HG02938 (cell line): Measurements from ENCODE around the gene UGT2B7.
A peak's percentile ranks its signal among the peaks of the same experiment; 100 is the strongest.
"Not testable (repeated sequence)": the region's sequence is repeated elsewhere in the genome, so short reads cannot be mapped to it uniquely, and the experiment has no call there.

ENCODE experiments used
- ATAC-seq: cut with Tn5 transposase; IDR thresholded peaks from one replicate; pipeline ENCODE4 v1.9.1; 2021; ENCODE audit warnings: mild to moderate bottlenecking, moderate library complexity; ENCODE audit not compliant: unreplicated experiment

UGT2B7 gene

DNA sequence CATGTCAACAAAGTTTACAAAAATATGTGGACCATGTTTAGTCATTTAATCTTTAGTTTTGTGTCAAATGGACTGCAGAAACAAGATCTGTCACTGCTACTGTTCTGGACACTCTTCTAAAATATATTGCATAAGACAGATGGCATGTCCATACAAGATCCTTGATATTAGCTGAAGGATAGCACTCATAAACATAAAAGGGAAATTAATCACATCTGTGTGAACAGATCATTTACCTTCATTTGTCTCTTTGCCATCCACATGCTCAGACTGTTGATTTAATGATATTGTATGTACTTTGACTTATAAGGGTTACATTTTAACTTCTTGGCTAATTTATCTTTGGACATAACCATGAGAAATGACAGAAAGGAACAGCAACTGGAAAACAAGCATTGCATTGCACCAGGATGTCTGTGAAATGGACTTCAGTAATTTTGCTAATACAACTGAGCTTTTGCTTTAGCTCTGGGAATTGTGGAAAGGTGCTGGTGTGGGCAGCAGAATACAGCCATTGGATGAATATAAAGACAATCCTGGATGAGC, at the start of gene UGT2B7:
Gene UGT2B7 (plus strand): TSS at position 364 of the 546 bp plus-strand sequence. CDS start 47 bp downstream, at position 411.
- ATAC-seq: no peak

GRCh38 chr4:69049860-69050259, 46.4 kb upstream of the UGT2B7 start:
- no peak for ATAC-seq

DNA sequence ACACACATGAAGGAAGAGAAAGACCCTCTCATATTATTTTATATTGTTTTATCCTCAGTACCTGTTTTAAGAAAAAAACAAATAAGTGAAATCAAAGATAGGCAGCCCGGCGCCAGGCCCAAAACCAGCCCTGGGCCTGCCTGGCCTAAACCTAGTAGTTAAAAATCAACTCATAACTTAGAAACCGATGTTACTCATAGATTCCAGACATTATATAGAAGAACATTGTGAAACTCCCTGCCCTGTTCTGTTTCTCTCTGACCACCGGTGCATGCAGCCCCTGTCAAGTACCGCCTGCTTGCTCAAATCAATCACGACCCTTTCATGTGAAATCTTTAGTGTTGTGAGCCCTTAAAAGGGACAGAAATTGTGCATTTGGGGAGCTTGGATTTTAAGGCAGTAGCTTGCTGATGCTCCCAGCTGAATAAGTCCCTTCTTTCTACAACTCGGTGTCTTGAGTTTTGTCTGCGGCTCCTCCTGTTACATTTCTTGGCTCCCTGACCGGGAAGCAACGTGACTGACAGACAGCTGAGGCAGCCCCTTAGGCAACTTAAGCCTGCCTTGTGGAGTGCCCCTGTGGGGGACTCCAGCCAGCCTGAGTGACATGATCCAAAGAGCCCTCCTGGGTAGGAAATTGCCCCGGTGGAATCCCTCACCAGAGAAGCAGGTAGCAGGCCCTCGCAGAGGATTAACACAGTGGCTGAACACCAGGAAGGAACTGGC, 45.3 kb upstream of the UGT2B7 start:
- not testable (repeated sequence) for ATAC-seq

DNA sequence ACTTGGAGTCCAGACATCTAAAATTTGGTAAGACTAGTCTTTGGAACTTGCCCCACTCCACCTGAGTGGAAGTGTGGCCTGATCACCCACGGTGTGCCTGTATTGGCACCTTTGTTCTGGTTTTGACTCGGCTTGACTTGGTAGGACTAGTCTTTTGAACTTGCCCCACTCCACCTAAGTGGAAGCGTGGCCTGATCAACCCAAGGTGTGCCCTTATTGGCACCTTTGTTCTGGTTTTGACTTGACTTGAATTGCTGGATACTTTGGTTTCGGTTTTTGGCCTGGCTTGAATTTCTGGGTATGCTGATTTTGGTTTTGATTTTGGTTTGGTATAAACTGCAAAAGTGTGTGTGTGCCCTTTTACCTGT, 44.7 kb upstream of the UGT2B7 start:
- ATAC-seq: no peak

- not testable (repeated sequence) for ATAC-seq
Measured at GRCh38 chr4:69053309-69053885, 42.9 kb upstream of the UGT2B7 start.

GRCh38 chr4:69054033-69054432, 42.2 kb upstream of the UGT2B7 start:
- ATAC-seq: not testable (repeated sequence)

DNA sequence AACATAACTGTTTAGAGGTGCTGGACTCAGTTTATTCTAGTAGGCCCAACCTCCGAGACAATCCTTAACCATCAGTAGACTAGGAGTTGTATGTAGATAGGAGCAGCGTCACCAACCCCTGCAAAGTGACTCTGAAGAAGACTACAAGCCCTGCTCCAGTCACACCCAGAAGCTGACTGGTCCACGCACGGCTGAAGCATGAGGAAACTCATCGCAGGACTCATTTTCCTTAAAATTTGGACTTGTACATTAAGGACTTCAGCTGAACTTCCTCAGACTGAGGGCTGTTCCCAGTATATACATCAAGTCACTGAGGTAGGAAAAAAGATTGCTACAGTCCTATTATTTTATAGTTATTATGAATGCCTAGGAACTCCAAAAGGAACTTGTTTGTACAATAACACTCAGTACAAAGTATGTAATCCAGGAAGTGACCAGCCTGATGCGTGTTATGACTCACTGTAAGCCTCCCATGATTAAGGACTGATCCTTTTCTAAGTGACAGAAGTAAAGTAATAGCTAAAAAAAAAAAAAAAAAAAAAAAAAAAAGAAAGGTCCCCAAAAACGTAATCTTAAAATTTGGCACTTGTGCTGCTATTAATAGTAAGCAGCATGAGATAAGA, 41.6 kb upstream of the UGT2B7 start:
- ATAC-seq: peak; percentile 43

GRCh38 chr4:69056150-69056549, 40.1 kb upstream of the UGT2B7 start:
- no peak for ATAC-seq

DNA sequence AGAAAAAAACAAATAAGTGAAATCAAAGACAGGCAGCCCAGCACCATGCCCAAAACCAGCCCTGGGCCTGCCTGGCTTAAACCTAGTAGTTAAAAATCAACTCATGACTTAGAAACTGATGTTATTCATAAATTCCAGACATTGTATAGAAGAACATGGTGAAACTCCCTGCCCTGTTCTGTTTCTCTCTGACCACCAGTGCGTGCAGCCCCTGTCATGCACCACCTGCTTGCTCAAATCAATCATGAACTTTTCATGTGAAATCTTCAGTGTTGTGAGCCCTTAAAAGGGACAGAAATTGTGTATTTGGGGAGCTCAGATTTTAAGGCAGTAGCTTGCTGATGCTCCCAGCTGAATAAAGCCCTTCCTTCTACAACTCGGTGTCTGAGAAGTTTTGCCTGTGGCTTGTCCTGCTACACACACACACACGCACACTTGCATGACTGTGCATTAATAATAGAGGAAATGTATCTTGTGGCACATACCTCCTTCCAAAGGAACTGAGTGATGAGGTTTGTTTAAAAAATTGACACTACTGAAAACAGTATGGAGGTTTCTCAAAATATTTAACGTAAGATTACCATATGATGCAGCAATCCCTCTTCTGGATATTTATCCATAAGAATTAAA, 39.2 kb upstream of the UGT2B7 start:
- no peak for ATAC-seq

DNA sequence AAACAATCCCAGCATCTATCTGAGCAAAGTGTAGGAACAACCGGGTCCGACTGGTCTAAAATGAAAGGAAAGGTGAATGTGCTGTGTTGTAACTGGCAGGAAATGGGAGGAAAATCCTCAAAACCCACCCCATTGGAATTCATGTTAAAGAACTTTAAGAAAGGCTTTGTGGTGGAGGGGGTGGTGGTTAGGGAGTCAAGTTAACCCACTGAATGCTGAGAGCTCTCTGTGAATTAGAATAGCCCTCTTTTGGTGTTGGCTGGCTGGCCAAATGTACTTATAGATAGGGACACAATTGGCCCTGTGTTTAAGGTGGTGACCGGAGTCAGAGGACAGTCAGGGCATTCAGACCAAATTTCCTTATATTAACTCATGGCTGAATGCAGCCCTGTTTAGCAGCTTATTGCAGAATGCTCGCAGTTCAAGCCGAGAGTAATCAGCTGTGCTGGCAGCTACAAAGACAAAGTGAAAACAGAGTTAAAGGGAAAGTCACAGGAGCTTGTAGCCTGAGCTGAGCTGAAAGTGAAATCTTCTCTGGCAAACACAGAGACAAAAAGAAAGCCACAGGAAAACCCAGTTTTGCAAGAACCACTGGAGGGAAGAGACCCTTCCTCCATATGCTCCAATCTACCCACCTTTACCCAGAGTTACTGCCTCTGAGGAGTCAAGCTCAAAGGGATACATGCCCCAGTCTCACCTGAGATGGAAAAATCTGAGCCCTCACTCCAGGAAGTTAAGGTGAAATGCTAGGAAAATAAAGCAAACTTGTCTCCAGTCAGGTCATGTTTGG, 38.5 kb upstream of the UGT2B7 start:
- ATAC-seq: peak; percentile 76

DNA sequence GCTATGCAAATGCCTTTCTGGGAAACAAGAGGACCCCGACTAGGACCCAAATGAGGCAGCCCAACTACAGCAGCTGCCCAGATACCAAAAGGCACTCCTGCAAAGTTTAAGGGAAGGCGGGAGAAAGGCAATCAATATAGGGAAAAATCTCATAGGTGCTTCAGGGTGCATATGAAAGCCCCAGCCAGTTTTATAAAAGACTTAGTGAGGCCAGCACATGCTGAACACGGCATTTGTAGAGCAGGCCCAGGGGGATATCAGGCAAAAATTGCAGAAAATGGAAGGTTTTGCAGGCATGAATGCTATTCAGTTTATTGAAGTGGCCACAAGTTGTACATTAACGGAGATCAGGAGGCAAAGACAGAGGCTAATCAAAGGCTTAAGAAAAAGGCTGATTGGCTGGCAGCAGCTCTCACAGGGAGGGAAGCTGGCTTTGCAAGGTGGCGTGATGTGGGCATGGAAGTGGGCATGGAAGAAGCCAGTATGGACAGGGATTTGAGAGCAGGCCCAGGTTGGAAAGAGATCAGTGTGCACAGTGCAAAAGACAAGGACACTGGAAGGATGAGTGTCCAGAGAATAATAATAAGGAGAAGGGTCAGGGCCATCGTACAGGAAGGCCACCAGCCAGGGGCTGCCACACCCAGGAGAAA, 37.7 kb upstream of the UGT2B7 start:
- no peak for ATAC-seq

DNA sequence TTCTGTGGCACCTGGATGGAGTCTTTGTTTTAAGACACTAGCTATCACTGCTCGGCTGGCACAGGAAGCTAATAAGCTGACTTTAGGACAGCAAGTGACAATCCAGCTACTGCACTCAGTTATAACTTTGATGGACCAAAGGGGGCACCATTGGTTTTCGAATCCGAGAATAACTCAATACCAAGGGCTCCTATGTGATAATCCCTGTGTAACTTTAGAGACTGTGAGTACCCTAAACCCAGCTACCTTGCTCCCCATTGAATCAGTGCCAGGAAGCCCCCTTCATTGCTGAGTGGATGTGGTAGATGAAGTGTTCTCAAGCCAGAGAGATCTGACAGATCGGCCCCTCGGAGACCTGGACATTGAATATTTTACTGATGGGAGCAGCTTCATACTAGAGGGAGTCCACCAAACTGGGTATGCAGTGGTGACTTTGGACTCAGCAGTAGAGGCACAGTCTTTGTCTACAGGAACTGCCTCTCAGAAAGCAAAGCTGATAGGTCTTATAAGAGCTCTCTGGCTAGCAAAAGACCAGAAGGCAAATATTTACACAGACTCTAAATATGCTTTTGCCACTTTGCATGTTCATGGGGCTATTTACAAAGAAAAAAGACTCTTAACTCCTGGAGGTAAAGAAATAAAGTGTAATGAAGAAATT, 35.5 kb upstream of the UGT2B7 start:
- ATAC-seq: no peak

GRCh38 chr4:69064391-69064790, 31.9 kb upstream of the UGT2B7 start:
- no peak for ATAC-seq

DNA sequence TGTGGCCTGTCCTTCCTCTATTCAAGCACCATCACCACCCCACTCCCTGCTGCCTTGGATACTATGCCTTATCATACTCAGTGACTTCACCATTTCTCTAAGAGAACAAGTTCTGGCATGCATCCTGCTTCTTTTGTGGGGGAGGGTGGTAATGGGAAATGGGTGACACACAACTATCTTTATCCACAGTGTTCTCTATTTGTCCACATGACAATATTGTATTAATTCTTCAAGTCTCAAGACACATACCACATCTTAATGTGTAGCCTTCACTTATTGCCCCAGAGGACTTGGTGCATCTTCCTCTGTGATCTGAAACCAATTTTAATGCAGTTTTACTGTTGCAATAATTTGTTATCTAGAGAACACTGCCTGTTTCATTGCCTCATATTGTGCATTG, 29.3 kb upstream of the UGT2B7 start:
- ATAC-seq: no peak

DNA sequence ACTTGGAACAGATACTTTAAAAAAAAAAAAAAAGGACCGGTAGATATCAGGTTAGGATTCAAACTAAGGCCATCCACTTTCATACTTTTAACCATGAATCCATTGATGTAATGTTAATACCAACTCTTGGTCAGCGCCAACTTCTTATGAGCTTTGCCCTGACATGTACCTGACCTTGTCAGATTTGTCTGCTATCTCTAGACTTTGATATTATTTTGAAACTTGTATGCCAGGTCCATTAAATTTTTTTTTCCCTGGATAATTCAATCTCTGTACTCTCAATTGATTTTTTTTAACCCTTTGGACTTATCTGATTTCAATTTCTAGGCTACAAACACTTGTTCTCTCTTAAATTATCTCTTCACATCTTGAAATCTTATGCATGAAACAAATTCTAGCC, 27.2 kb upstream of the UGT2B7 start:
- no peak for ATAC-seq

DNA sequence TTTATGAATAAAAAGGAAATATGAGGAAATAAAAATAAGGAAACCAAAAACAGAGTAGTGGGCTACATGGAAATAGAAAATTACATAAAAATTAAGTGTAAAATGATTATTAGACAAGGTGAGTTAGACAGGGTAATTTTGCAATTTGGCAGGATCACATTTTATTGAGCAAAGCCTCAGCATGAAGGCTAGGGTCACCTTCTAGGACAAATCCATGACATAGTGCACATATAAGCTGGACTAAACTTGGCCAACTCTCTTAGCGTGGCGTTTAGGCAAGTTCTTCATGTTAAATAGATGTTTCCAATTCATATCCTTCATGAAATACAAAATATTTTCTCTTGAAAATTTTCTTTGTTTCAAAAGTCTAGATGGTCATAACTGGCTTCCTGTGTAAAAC, 25.7 kb upstream of the UGT2B7 start:
- no peak for ATAC-seq

DNA sequence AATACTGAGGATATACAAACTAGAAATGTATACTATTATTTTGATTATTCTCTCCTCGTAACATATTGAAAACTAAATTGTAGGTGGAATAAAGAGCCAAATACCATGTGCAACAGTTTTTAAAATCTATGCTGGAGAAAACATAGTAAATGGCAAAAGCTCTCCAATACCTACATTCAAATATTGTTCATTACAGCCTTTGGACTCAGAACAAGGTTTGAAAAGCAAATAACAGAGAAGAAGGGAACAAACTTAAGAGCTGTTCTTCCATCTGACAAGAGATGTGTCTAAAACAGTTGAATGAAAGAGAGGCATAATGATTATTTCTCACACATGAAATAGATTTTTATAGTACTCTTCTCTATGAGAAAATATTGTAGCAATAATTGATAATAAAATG, 25.0 kb upstream of the UGT2B7 start:
- ATAC-seq: no peak

GRCh38 chr4:69073375-69073774, 22.9 kb upstream of the UGT2B7 start:
- no peak for ATAC-seq

- no peak for ATAC-seq
Measured at GRCh38 chr4:69075061-69075792, 21.0 kb upstream of the UGT2B7 start.
